ENCODE measurements around the gene SERTAD2. TPM values are rescaled to one million over a fixed set of nuclear protein-coding genes. Genes with fewer than 3 reads are reported as not detected.

The SERTAD2 gene
- total RNA-seq, 4 donors from 2014 or later: 8.7 to 10.3 (median 9.8) TPM

GRCh38 chr2:64697297-64698176 lies 43.8 kb upstream of the SERTAD2 start:
- Histone ChIP-seq H3K9me3 (no peaks in the 10 kb centered on the region), H3K4me1 (peaks cover 0 to 6% (median 1%) of the 10 kb centered on the region in 4 donors), H3K36me3 (no peaks in the 10 kb centered on the region), H3K27ac (no peak overlapping the region), H3K27me3 (no peaks in the 10 kb centered on the region), H3K4me3 (no peak overlapping the region)
- no peak for TF ChIP-seq CTCF (IDR thresholded peaks at IDR 0.05)
- no peak for TF ChIP-seq POLR2A (IDR thresholded peaks at IDR 0.05)
- DNase-seq: no peak

- H3K27me3 ChIP-seq: no peaks in the 10 kb centered on the region
- DNase-seq: no peak
- H3K4me1 ChIP-seq: peaks cover 0 to 6% (median 1%) of the 10 kb centered on the region in 4 donors
- H3K9me3 ChIP-seq: no peaks in the 10 kb centered on the region
- H3K36me3 ChIP-seq: no peaks in the 10 kb centered on the region
- TF ChIP-seq POLR2A (IDR thresholded peaks at IDR 0.05) (no peak), CTCF (IDR thresholded peaks at IDR 0.05) (no peak)
- no peak overlapping the region for H3K27ac ChIP-seq
- H3K4me3 ChIP-seq: no peak overlapping the region
Measured at GRCh38 chr2:64696636-64697035, 42.9 kb upstream of the SERTAD2 start.

- no peaks in the 10 kb centered on the region for H3K9me3 ChIP-seq
- no peaks in the 10 kb centered on the region for H3K27me3 ChIP-seq
- peaks cover 0 to 6% (median 1%) of the 10 kb centered on the region in 4 donors for H3K4me1 ChIP-seq
- no peak for DNase-seq
- TF ChIP-seq CTCF (IDR thresholded peaks at IDR 0.05) (no peak), POLR2A (IDR thresholded peaks at IDR 0.05) (no peak)
- no peak overlapping the region for H3K27ac ChIP-seq
- no peak overlapping the region for H3K4me3 ChIP-seq
- H3K36me3 ChIP-seq: no peaks in the 10 kb centered on the region
Measured at GRCh38 chr2:64695721-64696261, 42.1 kb upstream of the SERTAD2 start.

- Histone ChIP-seq H3K27me3 (no peaks in the 10 kb centered on the region), H3K4me3 (no peak overlapping the region), H3K27ac (no peak overlapping the region), H3K4me1 (peaks cover 0 to 3% (median 0%) of the 10 kb centered on the region in 4 donors), H3K36me3 (no peaks in the 10 kb centered on the region), H3K9me3 (no peaks in the 10 kb centered on the region)
- DNase-seq: no peak
- no peak for TF ChIP-seq POLR2A (IDR thresholded peaks at IDR 0.05)
- no peak for TF ChIP-seq CTCF (IDR thresholded peaks at IDR 0.05)
Measured at GRCh38 chr2:64692401-64692800, 38.7 kb upstream of the SERTAD2 start.

- DNase-seq: no peak
- Histone ChIP-seq H3K9me3 (no peaks in the 10 kb centered on the region), H3K4me1 (no peaks in the 10 kb centered on the region), H3K27me3 (no peaks in the 10 kb centered on the region), H3K36me3 (no peaks in the 10 kb centered on the region), H3K27ac (no peak overlapping the region), H3K4me3 (no peak overlapping the region)
- TF ChIP-seq POLR2A (IDR thresholded peaks at IDR 0.05) (no peak), CTCF (IDR thresholded peaks at IDR 0.05) (no peak)
Measured at GRCh38 chr2:64688909-64689308, 35.2 kb upstream of the SERTAD2 start.
